HEK293T (cell line): ENCODE data around the gene RORB.

Experiments
- CTCF ChIA-PET: fragments of 350-600 bp; formaldehyde crosslinking; extraction: SDS; loops from one replicate; lab custom pipeline; 2021; ENCODE audit warnings: antibody characterized with exemption, inconsistent platforms; lab: Yijun Ruan, JAX
- POLR2A ChIA-PET: fragments of 350-600 bp; formaldehyde crosslinking; extraction: SDS; loops from one replicate; lab custom pipeline; 2020; ENCODE audit warnings: antibody characterized with exemption, inconsistent platforms; lab: Yijun Ruan, JAX
- DNase-seq: peaks from one replicate; pipeline ENCODE4 v3.0.0; 2012; ENCODE audit warnings: mixed read lengths; ENCODE audit errors: extremely low spot score
- ARNT ChIP-seq: fragments of 450-650 bp; IDR thresholded peaks from 2 replicates; pipeline ENCODE4 v1.6.1; 2017; ENCODE audit warnings: mild to moderate bottlenecking
- BHLHE40 ChIP-seq: fragments of 450-650 bp; IDR thresholded peaks from 2 replicates; pipeline ENCODE4 v1.6.1; 2016; ENCODE audit warnings: mild to moderate bottlenecking, moderate library complexity, borderline replicate concordance
- CTBP1 ChIP-seq: fragments of 450-650 bp; IDR thresholded peaks from 2 replicates; pipeline ENCODE4 v1.6.1; 2016; ENCODE audit warnings: borderline replicate concordance
- ELF4 ChIP-seq: fragments of 450-650 bp; IDR thresholded peaks from 2 replicates; pipeline ENCODE4 v1.6.1; 2017; ENCODE audit warnings: antibody characterized with exemption
- FOXA1 ChIP-seq: fragments of 450-650 bp; IDR thresholded peaks from 2 replicates; pipeline ENCODE4 v1.6.1; 2016; ENCODE audit warnings: mild to moderate bottlenecking
- FOXK2 ChIP-seq: fragments of 450-650 bp; IDR thresholded peaks from 2 replicates; pipeline ENCODE4 v1.6.1; 2016; ENCODE audit warnings: mild to moderate bottlenecking
- FOXM1 ChIP-seq: fragments of 450-650 bp; IDR thresholded peaks from 2 replicates; pipeline ENCODE4 v1.6.1; 2017; ENCODE audit warnings: mild to moderate bottlenecking, borderline replicate concordance
- HDGF ChIP-seq: fragments of 450-650 bp; IDR thresholded peaks from 2 replicates; pipeline ENCODE4 v1.6.1; 2017; ENCODE audit warnings: antibody characterized with exemption, borderline replicate concordance
- L3MBTL2 ChIP-seq: fragments of 450-650 bp; conservative IDR thresholded peaks from 2 replicates; pipeline ENCODE4 v1.6.1; 2016; ENCODE audit warnings: mild to moderate bottlenecking
- LEF1 ChIP-seq: fragments of 450-650 bp; IDR thresholded peaks from 2 replicates; pipeline ENCODE4 v1.6.1; 2017; ENCODE audit warnings: mild to moderate bottlenecking, borderline replicate concordance
- NFRKB ChIP-seq: fragments of 450-650 bp; IDR thresholded peaks from 2 replicates; pipeline ENCODE4 v1.6.1; 2016; ENCODE audit warnings: mild to moderate bottlenecking, moderate library complexity
- SP1 ChIP-seq: fragments of 450-650 bp; IDR thresholded peaks from 2 replicates; pipeline ENCODE4 v1.6.1; 2017
- SUZ12 ChIP-seq: fragments of 450-650 bp; IDR thresholded peaks from 2 replicates; pipeline ENCODE4 v1.6.1; 2016; ENCODE audit warnings: mild to moderate bottlenecking
- TARDBP ChIP-seq: fragments of 450-650 bp; IDR thresholded peaks from 2 replicates; pipeline ENCODE4 v1.6.1; 2016
- ZNF384 ChIP-seq: fragments of 450-650 bp; IDR thresholded peaks from 2 replicates; pipeline ENCODE4 v1.6.1; 2016
- TF ChIP-seq, protein P1 (sequence below): fragments of 450-650 bp; IDR thresholded peaks from 2 replicates; pipeline ENCODE4 v1.6.1; 2016

The RORB gene

DNA sequence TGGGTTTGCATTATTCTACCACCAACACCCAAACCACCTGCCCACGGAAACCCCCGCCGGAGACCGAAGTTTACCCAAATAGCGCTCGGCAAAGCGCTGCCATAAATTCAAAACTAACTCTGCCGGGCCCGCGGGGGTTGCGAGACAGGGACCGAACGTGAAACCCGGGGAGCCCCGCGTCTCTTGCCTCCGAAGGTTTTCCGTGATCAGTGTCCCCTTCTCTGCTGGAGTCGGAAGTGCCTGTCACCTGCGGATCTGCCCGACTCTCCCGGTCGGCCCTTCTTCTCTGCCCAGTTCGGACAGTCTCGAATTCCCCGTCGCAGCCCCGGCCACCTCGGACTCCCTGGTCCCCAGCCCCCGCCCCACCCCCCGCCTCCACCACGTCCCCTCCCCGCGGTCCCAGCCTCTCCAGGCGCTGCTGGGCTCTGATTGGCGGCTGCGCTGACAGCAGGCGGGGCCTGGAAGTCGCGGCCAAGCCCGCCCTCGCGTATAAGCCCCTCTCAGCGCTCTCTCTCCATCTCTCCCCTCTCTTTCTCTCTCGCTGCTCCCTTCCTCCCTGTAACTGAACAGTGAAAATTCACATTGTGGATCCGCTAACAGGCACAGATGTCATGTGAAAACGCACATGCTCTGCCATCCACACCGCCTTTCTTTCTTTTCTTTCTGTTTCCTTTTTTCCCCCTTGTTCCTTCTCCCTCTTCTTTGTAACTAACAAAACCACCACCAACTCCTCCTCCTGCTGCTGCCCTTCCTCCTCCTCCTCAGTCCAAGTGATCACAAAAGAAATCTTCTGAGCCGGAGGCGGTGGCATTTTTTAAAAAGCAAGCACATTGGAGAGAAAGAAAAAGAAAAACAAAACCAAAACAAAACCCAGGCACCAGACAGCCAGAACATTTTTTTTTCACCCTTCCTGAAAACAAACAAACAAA, at the start of gene RORB:
Gene RORB (plus strand): TSS at position 517 of the 929 bp plus-strand sequence. CDS start 642 bp downstream, outside the sequence.
- DNase-seq = peak; percentile 84
- TF ChIP-seq, protein P1, sequence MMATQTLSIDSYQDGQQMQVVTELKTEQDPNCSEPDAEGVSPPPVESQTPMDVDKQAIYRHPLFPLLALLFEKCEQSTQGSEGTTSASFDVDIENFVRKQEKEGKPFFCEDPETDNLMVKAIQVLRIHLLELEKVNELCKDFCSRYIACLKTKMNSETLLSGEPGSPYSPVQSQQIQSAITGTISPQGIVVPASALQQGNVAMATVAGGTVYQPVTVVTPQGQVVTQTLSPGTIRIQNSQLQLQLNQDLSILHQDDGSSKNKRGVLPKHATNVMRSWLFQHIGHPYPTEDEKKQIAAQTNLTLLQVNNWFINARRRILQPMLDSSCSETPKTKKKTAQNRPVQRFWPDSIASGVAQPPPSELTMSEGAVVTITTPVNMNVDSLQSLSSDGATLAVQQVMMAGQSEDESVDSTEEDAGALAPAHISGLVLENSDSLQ = peak; percentile 60
- no peak for TF ChIP-seq FOXK2
- no peak for TF ChIP-seq SUZ12
- TF ChIP-seq BHLHE40 = no peak
- 0 out of 2 replicates have a peak, but pooled peaks have one; percentile 9 for TF ChIP-seq CTBP1
- no peak for TF ChIP-seq HDGF
- no peak for TF ChIP-seq ARNT
- no peak for TF ChIP-seq NFRKB
- ChIA-PET POLR2A (no interaction called here), CTCF (interaction anchor here (0.6 kb wide), 1 partner anchor 1616 kb away, joined by 6 read pairs; no protein-coding TSS in a partner anchor)

DNA sequence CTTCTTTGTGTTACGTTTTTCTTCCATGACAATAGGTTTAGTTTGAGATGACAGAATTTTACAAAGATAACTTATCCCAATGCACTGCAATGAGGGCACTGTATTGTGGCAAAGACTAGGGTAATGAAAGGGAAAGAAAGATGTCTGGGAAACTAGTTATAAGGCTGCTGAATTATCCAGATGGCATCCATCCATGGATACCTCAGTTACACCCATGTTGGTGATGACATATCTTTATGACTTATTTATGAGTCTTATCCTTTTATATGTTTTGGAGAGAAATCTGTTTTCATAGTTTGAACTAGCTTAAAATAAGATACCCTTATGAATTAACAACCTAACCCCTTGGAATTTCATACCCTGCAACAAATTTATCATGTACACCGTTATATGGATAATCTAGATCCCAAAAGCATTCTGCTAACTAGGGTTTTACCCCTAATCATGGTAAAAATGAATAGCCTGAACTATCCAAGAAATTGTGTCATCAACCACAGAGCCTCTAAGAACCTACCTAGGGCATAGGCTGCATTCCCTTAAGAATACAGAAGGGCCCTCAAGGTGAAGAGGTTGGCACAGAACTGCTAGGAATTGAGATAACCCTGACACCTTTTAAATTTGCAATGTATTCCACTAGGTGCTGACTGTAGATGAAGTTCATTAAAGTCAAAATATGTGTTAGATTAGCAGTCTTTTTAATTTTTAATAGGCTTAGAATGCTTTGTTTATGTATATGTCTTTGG, 49.5 kb upstream of the RORB start:
- DNase-seq = no peak
- POLR2A ChIA-PET = no interaction called here
- no peak for TF ChIP-seq LEF1
- TF ChIP-seq TARDBP = no peak
- no peak for TF ChIP-seq FOXK2
- no peak for TF ChIP-seq L3MBTL2
- TF ChIP-seq ARNT = no peak
- no peak for TF ChIP-seq CTBP1
- TF ChIP-seq, protein P1 = no peak
- no peak for TF ChIP-seq ZNF384
- no peak for TF ChIP-seq HDGF
- TF ChIP-seq SP1 = no peak
- TF ChIP-seq FOXM1 = no peak
- no peak for TF ChIP-seq NFRKB
- no peak for TF ChIP-seq SUZ12
- no peak for TF ChIP-seq ELF4
- TF ChIP-seq FOXA1 = no peak
- TF ChIP-seq BHLHE40 = no peak
- CTCF ChIA-PET = no interaction called here

DNA sequence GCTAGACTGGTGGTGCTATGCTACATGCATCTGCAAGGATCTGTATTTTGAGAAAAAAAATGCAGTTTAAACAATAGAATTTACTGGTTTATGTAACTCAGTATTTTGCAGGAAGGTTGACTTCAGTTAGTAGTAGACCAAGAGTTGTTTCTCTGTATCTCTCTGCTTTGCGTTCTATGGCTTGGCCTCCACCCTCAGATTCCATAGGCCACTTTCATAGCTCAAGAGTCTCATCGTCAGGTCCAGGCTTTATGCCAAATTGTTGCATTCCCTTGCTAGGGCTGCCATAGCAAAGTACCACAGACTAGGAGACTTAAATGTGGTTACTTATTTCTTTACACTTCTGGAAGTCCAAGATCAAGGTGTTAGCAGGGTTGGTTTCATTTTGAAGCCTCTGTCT, 48.1 kb upstream of the RORB start:
- no peak for DNase-seq
- POLR2A ChIA-PET = no interaction called here
- CTCF ChIA-PET = no interaction called here
- TF ChIP-seq, protein P1 = no peak
- TF ChIP-seq LEF1 (no peak), CTBP1 (no peak), ELF4 (no peak), HDGF (no peak), L3MBTL2 (no peak), SP1 (no peak), TARDBP (no peak)

DNA sequence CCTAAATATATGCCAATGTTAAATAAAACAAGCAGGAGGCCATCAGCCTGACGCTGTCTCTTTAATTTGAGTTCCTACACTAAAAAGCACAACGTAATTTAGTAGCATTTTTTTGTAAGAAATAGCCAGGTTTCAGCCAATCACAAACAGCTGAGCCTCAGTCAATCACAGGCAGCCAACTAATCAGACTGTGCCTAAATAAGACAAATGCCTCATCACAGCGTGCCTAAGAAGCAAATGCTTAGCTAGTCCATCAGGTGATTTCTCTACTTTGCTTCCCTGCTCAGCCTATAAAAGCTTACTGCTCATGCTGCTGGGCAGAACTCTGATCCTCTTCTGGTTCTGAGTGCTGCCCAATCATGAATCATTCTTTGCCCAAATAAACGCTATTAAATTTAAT, 38.3 kb upstream of the RORB start:
- ChIA-PET POLR2A (no interaction called here), CTCF (no interaction called here)
- no peak for DNase-seq
- no peak for TF ChIP-seq BHLHE40
- TF ChIP-seq, protein P1 = peak; percentile 56; the same call in 1 of the 2 replicates

DNA sequence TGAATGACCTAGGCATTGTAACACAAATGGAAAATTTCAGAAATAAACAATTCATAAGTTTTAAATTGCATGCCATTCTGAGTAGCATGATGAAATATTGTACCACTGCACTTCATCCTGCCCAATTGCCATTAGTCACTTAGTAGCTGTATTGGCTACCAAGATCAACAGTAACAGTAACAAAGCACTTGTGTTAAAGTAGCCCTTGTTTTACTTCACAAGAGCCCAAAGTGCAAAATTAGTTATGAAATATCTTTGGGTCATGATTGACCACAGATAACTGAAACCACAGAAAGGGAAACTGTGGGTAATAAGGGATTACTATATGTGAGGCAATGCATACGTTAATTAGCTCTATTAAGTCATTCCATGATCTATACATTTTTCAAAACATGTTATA, 33.3 kb upstream of the RORB start:
- DNase-seq = no peak

More for the DNA sequence above, 33.3 kb upstream of the RORB start:
- CTCF ChIA-PET = no interaction called here
- POLR2A ChIA-PET = no interaction called here
- TF ChIP-seq FOXM1 (no peak), HDGF (no peak), FOXA1 (no peak), BHLHE40 (no peak), ELF4 (no peak), SUZ12 (no peak)
- TF ChIP-seq, protein P1 = no peak
